OCI-LY3 (cell line): ENCODE results near the gene APPL1.

Experiments used
- EZH2phosphoT487 ChIP-seq: fragments of 200-600 bp; shearing (Covaris generic); IDR thresholded peaks from 2 replicates; pipeline ENCODE4 v1.6.1; 2018; ENCODE audit warnings: antibody characterized with exemption, mixed run types, low read depth
- TF ChIP-seq, protein P1 (sequence below): fragments of 200-600, 300-600 bp; sonication (generic); IDR thresholded peaks from 2 replicates; pipeline ENCODE4 v1.5.1; 2014; ENCODE audit warnings: antibody characterized with exemption, low read length, low read depth

DNA sequence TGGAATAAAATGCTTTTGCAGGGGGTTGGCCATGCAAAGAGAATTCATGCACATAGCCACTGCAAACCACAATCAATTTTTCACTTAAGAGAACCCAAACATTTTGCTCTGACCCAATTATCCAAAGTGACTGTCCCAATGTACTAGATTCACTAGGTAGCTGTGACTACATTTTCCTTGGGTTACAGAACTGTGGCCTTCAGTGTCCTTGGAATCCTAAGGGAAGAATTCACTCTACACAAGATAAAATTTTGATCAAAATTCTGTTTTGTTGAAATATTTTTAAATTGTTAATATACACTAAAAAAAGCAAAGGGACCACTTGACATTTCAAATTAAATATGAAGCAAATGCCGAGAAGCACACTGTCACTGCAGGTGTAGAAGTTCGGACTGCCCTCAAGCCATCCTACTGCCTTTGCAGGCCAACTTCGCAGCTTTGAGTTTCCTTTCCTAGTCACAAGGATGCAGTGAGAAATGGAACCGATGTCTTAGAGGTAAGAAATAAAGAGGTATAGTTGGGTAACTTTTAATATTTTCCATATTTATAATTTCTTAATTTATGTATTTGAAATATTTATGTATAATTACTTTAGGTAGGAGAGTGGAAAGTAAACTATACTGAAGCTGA, 65.5 kb downstream of the APPL1 start:
- TF ChIP-seq, protein P1, sequence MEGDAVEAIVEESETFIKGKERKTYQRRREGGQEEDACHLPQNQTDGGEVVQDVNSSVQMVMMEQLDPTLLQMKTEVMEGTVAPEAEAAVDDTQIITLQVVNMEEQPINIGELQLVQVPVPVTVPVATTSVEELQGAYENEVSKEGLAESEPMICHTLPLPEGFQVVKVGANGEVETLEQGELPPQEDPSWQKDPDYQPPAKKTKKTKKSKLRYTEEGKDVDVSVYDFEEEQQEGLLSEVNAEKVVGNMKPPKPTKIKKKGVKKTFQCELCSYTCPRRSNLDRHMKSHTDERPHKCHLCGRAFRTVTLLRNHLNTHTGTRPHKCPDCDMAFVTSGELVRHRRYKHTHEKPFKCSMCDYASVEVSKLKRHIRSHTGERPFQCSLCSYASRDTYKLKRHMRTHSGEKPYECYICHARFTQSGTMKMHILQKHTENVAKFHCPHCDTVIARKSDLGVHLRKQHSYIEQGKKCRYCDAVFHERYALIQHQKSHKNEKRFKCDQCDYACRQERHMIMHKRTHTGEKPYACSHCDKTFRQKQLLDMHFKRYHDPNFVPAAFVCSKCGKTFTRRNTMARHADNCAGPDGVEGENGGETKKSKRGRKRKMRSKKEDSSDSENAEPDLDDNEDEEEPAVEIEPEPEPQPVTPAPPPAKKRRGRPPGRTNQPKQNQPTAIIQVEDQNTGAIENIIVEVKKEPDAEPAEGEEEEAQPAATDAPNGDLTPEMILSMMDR: no peak
- TF ChIP-seq EZH2phosphoT487: no peak
